ENCODE data around the gene IFT80. TPM values are rescaled to one million over a fixed set of nuclear protein-coding genes. Genes with fewer than 3 reads are reported as not detected.

Gene IFT80
- total and polyA plus RNA-seq, 9 of the 15 experiments (the other 6 are each of a cell fraction or from before 2014, with no cell fraction given), result 6.7 to 21.1 (median 16.4) TPM

DNA sequence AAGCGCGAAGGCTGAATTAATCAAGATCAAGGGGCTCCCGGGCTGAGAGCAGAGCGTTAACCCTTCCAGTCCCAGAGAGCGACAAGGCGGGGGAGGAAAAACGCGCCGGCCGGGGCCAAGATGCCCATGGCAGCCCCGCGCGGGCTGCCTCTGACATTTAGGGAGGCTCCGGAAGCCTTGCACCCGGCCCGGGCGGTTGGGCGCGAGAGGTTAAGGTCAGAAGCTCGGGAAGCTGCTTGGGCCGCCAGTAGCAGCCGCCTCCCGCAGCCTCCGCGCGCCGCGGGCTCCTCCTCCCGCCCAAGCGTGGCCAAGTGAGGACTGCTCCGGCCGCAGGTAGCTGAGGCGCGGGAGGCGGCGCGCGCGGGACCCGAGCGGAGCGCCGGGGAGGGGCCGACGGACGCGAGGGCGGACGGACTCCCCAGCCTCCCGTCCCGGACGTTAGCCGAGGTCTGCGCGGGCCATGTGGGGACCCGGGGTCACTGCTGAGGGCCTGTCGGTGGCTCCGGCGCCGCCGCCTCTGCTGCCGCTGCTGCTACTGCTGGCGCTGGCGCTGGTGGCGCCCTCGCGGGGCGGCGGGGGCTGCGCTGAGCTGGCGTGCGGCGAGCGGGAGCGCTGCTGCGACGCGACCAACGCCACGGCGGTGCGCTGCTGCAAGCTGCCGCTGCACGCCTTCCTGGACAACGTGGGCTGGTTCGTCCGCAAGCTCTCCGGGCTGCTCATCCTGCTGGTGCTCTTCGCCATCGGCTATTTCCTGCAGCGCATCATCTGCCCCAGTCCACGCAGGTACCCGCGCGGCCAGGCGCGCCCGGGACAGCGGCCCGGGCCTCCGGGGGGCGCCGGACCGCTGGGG, 173.6 kb downstream of the IFT80 start, which contains the start of gene C3orf80 (continued):
- TF ChIP-seq POLR2G (IDR thresholded peaks at IDR 0.05; ENCODE audit: low read depth, low read length) (peak; percentile 82), SMARCA4 (IDR thresholded peaks at IDR 0.05) (no peak), BDP1 (IDR thresholded peaks at IDR 0.05; ENCODE audit: insufficient read depth, insufficient read length) (no peak), ZNF436 (CRISPR knock-in tag; IDR thresholded peaks at IDR 0.05) (no peak), ZZZ3 (IDR thresholded peaks at IDR 0.05) (no peak), ATF1 (CRISPR knock-in tag; IDR thresholded peaks at IDR 0.05) (no peak), ATF1 (tag; IDR thresholded peaks at IDR 0.05) (peak; percentile 58), ZC3H11A (IDR thresholded peaks at IDR 0.05; ENCODE audit: low read depth, low read length) (no peak), PCBP1 (IDR thresholded peaks at IDR 0.05; ENCODE audit: low read depth, low read length, poor library complexity, severe bottlenecking) (peak; percentile 46), FOSL1 (tag; conservative IDR thresholded peaks at IDR 0.05) (no peak), TGIF2 (CRISPR knock-in tag; IDR thresholded peaks at IDR 0.05) (0 out of 2 replicates have a peak, but pooled peaks have one; percentile 30), ZFP30 (CRISPR knock-in tag; IDR thresholded peaks at IDR 0.05; ENCODE audit: borderline replicate concordance) (no peak)
- TF ChIP-seq, protein P1, sequence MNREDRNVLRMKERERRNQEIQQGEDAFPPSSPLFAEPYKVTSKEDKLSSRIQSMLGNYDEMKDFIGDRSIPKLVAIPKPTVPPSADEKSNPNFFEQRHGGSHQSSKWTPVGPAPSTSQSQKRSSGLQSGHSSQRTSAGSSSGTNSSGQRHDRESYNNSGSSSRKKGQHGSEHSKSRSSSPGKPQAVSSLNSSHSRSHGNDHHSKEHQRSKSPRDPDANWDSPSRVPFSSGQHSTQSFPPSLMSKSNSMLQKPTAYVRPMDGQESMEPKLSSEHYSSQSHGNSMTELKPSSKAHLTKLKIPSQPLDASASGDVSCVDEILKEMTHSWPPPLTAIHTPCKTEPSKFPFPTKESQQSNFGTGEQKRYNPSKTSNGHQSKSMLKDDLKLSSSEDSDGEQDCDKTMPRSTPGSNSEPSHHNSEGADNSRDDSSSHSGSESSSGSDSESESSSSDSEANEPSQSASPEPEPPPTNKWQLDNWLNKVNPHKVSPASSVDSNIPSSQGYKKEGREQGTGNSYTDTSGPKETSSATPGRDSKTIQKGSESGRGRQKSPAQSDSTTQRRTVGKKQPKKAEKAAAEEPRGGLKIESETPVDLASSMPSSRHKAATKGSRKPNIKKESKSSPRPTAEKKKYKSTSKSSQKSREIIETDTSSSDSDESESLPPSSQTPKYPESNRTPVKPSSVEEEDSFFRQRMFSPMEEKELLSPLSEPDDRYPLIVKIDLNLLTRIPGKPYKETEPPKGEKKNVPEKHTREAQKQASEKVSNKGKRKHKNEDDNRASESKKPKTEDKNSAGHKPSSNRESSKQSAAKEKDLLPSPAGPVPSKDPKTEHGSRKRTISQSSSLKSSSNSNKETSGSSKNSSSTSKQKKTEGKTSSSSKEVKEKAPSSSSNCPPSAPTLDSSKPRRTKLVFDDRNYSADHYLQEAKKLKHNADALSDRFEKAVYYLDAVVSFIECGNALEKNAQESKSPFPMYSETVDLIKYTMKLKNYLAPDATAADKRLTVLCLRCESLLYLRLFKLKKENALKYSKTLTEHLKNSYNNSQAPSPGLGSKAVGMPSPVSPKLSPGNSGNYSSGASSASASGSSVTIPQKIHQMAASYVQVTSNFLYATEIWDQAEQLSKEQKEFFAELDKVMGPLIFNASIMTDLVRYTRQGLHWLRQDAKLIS (CRISPR knock-in tag; IDR thresholded peaks at IDR 0.05), result no peak
- TF ChIP-seq, protein P2, sequence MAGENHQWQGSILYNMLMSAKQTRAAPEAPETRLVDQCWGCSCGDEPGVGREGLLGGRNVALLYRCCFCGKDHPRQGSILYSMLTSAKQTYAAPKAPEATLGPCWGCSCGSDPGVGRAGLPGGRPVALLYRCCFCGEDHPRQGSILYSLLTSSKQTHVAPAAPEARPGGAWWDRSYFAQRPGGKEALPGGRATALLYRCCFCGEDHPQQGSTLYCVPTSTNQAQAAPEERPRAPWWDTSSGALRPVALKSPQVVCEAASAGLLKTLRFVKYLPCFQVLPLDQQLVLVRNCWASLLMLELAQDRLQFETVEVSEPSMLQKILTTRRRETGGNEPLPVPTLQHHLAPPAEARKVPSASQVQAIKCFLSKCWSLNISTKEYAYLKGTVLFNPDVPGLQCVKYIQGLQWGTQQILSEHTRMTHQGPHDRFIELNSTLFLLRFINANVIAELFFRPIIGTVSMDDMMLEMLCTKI (IDR thresholded peaks at IDR 0.05; ENCODE audit: partially characterized antibody), result no peak
- TF ChIP-seq, protein P3, sequence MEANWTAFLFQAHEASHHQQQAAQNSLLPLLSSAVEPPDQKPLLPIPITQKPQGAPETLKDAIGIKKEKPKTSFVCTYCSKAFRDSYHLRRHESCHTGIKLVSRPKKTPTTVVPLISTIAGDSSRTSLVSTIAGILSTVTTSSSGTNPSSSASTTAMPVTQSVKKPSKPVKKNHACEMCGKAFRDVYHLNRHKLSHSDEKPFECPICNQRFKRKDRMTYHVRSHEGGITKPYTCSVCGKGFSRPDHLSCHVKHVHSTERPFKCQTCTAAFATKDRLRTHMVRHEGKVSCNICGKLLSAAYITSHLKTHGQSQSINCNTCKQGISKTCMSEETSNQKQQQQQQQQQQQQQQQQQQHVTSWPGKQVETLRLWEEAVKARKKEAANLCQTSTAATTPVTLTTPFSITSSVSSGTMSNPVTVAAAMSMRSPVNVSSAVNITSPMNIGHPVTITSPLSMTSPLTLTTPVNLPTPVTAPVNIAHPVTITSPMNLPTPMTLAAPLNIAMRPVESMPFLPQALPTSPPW (CRISPR knock-in tag; IDR thresholded peaks at IDR 0.05), result peak; percentile 50
- TF ChIP-seq, protein P4, sequence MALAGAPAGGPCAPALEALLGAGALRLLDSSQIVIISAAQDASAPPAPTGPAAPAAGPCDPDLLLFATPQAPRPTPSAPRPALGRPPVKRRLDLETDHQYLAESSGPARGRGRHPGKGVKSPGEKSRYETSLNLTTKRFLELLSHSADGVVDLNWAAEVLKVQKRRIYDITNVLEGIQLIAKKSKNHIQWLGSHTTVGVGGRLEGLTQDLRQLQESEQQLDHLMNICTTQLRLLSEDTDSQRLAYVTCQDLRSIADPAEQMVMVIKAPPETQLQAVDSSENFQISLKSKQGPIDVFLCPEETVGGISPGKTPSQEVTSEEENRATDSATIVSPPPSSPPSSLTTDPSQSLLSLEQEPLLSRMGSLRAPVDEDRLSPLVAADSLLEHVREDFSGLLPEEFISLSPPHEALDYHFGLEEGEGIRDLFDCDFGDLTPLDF (CRISPR knock-in tag; IDR thresholded peaks at IDR 0.05), result peak; percentile 63; the same call in 1 of the 2 replicates
- TF ChIP-seq, protein P5, sequence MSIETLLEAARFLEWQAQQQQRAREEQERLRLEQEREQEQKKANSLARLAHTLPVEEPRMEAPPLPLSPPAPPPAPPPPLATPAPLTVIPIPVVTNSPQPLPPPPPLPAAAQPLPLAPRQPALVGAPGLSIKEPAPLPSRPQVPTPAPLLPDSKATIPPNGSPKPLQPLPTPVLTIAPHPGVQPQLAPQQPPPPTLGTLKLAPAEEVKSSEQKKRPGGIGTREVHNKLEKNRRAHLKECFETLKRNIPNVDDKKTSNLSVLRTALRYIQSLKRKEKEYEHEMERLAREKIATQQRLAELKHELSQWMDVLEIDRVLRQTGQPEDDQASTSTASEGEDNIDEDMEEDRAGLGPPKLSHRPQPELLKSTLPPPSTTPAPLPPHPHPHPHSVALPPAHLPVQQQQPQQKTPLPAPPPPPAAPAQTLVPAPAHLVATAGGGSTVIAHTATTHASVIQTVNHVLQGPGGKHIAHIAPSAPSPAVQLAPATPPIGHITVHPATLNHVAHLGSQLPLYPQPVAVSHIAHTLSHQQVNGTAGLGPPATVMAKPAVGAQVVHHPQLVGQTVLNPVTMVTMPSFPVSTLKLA (conservative IDR thresholded peaks at IDR 0.05), result peak in 1 of 2 experiments; percentile 36; a peak in 1 of 4 replicates

Data from K562 (cell line).